ENCODE measurements around the gene RNF208. TPM values are rescaled to one million over a fixed set of nuclear protein-coding genes. Genes with fewer than 3 reads are reported as not detected.

The RNF208 gene
- total RNA-seq, 5 donors from 2014 or later (not counting 1 experiment from before 2014, with no cell fraction given), result 0.56 to 1.6 (median 1.5) TPM

DNA sequence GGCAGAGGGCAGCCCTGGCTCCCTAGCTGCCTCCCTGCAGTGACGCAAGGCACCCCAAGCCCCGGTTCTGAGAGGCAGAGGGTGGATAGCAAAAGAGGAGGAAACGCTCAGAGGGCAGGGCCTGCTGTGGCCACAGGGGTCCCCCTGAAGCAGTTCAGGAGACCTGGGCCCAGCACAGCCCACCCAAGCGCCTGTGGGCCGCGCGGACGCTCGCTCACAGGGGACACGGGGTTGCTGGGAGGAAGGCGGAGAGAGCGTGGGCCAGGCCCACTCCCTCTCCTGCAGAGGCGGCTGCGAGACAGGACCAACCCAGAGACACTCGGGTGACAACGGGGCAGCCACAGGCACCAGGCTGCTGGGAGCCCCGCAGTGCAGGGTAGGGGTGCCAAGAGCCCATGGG, 42.3 kb downstream of the RNF208 start:
- Mint-ChIP-seq H3K36me3 (peaks cover 15% of the 10 kb centered on the region), H3K27ac (no peak overlapping the region), H3K27me3 (no peaks in the 10 kb centered on the region), H3K9me3 (no peaks in the 10 kb centered on the region), H3K4me3 (no peak overlapping the region), H3K4me1 (peaks cover 4 to 6% (median 5%) of the 10 kb centered on the region in 3 donors)
- Histone ChIP-seq H3K36me3 (ENCODE audit: control insufficient read depth in 2 of 2, extremely low read depth in 1 of 2, insufficient read depth in 1 of 2, low read length in 1 of 2) (peaks cover 26 to 60% of the 10 kb centered on the region in 2 donors), H3K9me3 (no peaks in the 10 kb centered on the region), H3K27me3 (replicated peaks in 1 of 2; ENCODE audit: control insufficient read depth in 2 of 2, extremely low read depth in 1 of 2, insufficient read depth in 2 of 2, low read length in 1 of 2) (no peaks in the 10 kb centered on the region), H3K4me1 (ENCODE audit: control insufficient read depth in 1 of 2, extremely low read depth in 1 of 2, insufficient read depth in 2 of 2, low read length in 2 of 2) (peaks cover 0 to 9% of the 10 kb centered on the region in 2 experiments), H3K27ac (ENCODE audit: low read length) (no peak overlapping the region), H3K4me3 (ENCODE audit: control insufficient read depth in 1 of 2, extremely low read depth in 1 of 2, low read length in 1 of 2) (no peak overlapping the region)
- ChIA-PET POLR2A (no interaction called here), CTCF (interaction anchor here in 1 of 2 donors (0.5 kb wide), 1 partner anchor 85 kb away, joined by 3 read pairs; no protein-coding TSS in a partner anchor)
- 96% methylated on average over 15 of the region's 17 CpGs for WGBS (ENCODE audit: insufficient coverage)
- no peak for DNase-seq
- no peak for ATAC-seq (replicated peaks in 1 of 4)

DNA sequence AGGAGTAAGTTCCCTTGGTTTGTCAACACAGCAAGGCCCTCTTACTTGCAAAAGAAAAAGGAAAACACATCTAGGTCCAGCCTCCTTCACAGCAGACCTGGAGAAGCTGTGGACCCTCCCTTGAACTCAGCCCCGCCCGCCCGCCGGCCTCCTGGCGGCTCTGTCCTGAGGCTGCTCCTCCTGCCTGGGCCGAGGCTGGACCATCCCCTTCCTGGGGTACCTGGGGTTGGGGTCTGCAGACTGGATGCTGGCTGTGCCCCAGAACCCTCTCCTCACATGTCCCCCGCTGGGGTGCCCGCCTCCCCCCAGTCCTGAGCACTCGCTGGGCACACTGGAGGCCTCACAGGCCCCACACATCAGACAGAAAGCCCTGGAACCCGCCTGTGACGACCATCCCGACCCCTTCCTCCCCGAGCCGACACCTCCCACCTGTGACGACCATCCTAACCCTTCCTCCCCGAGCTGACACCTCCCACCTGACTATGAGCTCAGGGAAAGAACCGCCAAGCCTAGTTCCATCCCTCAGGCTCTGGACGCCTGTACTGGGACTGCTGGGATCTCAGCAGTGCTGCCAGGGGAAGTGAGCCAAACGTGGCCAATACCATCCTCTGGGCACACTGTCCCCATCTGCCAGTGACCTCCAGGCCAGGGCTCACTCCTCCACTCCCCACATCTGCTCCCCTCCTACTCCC, 43.0 kb downstream of the RNF208 start:
- H3K27me3 Mint-ChIP-seq, result no peaks in the 10 kb centered on the region
- H3K4me3 Mint-ChIP-seq, result no peak overlapping the region
- ChIA-PET CTCF (interaction anchor here in 1 of 2 donors (0.6 kb wide), 1 partner anchor 44 kb away, joined by 5 read pairs; no protein-coding TSS in a partner anchor), POLR2A (no interaction called here)
- Histone ChIP-seq H3K36me3 (ENCODE audit: control insufficient read depth in 2 of 2, extremely low read depth in 1 of 2, insufficient read depth in 1 of 2, low read length in 1 of 2) (peaks cover 26 to 54% of the 10 kb centered on the region in 2 donors), H3K4me3 (ENCODE audit: control insufficient read depth in 1 of 2, extremely low read depth in 1 of 2, low read length in 1 of 2) (no peak overlapping the region), H3K9me3 (no peaks in the 10 kb centered on the region), H3K4me1 (ENCODE audit: control insufficient read depth in 1 of 2, extremely low read depth in 1 of 2, insufficient read depth in 2 of 2, low read length in 2 of 2) (peaks cover 0 to 14% of the 10 kb centered on the region in 2 experiments), H3K27ac (ENCODE audit: low read length) (no peak overlapping the region), H3K27me3 (replicated peaks in 1 of 2; ENCODE audit: control insufficient read depth in 2 of 2, extremely low read depth in 1 of 2, insufficient read depth in 2 of 2, low read length in 1 of 2) (peaks cover 0 to 3% of the 10 kb centered on the region in 2 experiments)
- WGBS (ENCODE audit: insufficient coverage), result 94% methylated on average over 15 of the region's 19 CpGs
- ATAC-seq (replicated peaks in 1 of 4) (no peak), DNase-seq (no peak)
- peaks cover 13% of the 10 kb centered on the region for H3K36me3 Mint-ChIP-seq
- no peak overlapping the region for H3K27ac Mint-ChIP-seq
- peaks cover under 1 to 3% (median under 1%) of the 10 kb centered on the region in 3 donors for H3K4me1 Mint-ChIP-seq
- H3K9me3 Mint-ChIP-seq, result no peaks in the 10 kb centered on the region

DNA sequence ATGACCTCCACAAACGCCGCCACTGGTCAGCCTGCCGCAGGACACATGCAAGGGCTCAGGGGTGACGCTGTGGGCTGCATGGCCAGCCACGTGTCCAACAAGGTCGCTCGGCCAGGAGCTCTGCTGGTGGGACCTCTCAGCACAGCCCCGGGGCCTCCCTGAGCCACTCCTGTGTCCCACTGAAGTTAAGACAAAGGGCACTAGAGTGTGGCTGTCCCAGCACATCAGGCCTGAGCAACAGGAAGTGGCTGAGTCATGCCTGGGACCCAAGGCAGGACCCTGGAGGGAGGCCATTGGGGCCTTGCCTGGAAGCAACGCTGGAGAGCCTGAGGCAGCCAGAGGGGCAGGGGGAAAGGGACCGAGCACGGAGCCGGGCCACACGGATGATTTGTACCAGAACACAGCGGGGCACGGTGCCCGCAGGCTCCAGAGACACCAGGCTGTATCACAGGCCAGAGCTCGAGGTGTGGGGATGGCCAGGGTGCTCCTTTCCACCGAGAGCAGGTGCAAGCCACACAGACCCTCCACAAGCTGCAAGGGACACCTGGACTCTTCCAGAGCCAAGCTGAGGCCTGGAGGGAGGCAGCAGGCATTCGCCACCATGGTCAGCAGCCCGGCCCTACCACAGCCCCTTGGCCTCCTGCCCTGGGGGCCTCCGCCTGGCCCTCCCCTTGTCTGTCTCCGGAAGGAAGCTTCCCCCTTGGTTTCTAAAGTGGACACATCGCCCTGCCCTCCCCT, 43.7 kb downstream of the RNF208 start:
- H3K27me3 ChIP-seq (replicated peaks in 1 of 2; ENCODE audit: control insufficient read depth in 2 of 2, extremely low read depth in 1 of 2, insufficient read depth in 2 of 2, low read length in 1 of 2), result peaks cover 0 to 11% of the 10 kb centered on the region in 2 experiments
- H3K4me3 Mint-ChIP-seq, result no peak overlapping the region
- no peaks in the 10 kb centered on the region for H3K9me3 Mint-ChIP-seq
- H3K27ac Mint-ChIP-seq, result no peak overlapping the region
- ATAC-seq (replicated peaks in 1 of 4), result no peak
- ChIA-PET POLR2A (interaction anchor here in 1 of 2 donors (0.8 kb wide), 1 partner anchor 11 kb away, joined by 5 read pairs; no protein-coding TSS in a partner anchor), CTCF (interaction anchor here in 1 of 2 donors (0.6 kb wide), 1 partner anchor 45 kb away, joined by 5 read pairs; no protein-coding TSS in a partner anchor)
- 95% methylated on average over 21 of the region's 23 CpGs for WGBS (ENCODE audit: insufficient coverage)
- no peak overlapping the region for H3K4me3 ChIP-seq (ENCODE audit: control insufficient read depth in 1 of 2, extremely low read depth in 1 of 2, low read length in 1 of 2)
- H3K27ac ChIP-seq (ENCODE audit: low read length), result no peak overlapping the region
- DNase-seq, result no peak
- no peaks in the 10 kb centered on the region for H3K4me1 Mint-ChIP-seq
- H3K36me3 Mint-ChIP-seq, result peaks cover 7% of the 10 kb centered on the region
- H3K36me3 ChIP-seq (ENCODE audit: control insufficient read depth in 2 of 2, extremely low read depth in 1 of 2, insufficient read depth in 1 of 2, low read length in 1 of 2), result peaks cover 24 to 48% of the 10 kb centered on the region in 2 donors
- H3K4me1 ChIP-seq (ENCODE audit: control insufficient read depth in 1 of 2, extremely low read depth in 1 of 2, insufficient read depth in 2 of 2, low read length in 2 of 2), result peaks cover 0 to 18% of the 10 kb centered on the region in 2 experiments
- H3K9me3 ChIP-seq, result no peaks in the 10 kb centered on the region
- no peaks in the 10 kb centered on the region for H3K27me3 Mint-ChIP-seq

DNA sequence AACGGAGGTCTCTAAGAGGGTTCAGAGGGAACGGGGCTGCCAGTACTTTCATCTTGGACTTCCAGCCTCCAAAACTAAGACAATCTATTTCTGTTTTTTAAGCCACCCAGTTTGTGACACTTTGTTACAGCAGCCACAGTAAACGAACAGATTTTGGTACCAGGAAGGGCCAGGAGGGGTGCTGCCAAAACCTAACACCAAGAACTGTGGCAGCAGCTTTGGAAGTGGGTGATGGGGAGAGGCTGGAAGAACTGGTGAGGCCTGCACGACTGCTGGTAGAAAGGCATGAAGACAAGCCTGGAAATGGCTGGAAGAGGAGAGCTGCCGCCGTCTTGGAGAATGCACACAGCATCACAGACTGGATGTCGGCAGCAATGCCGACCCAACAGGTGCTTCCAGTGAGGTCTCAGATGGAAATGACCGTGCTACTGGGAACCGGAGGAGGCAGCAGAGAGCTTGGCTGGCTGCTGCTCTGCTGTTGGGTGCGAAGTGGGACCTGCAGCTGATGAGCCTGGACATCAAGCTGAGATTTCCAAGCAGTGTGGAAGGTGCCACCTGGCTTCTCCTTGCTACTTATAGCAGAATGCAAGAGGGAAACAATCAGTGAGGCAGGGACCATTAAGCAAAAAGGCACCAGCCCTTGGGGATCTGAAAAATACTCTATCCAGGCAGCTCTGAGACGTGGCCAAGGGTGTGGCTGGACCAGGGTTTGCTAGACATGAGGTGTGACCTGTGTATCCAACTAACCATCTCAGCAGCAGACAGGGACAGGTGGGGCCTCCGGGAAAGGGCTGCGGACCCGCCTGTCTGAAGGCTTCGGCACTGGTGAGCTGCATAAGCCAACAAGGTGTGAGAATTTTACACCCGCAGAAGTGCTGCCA, 45.5 kb downstream of the RNF208 start:
- Mint-ChIP-seq H3K4me1 (peaks cover 0 to 2% (median 0%) of the 10 kb centered on the region in 3 donors), H3K4me3 (no peak overlapping the region), H3K36me3 (peaks cover under 1% of the 10 kb centered on the region), H3K27ac (no peak overlapping the region), H3K27me3 (peaks cover 0 to 2% of the 10 kb centered on the region in 2 donors), H3K9me3 (no peaks in the 10 kb centered on the region)
- peak; percentile 34 to 54 (median 48) for ATAC-seq (replicated peaks in 1 of 4)
- H3K4me1 ChIP-seq (ENCODE audit: control insufficient read depth in 1 of 2, extremely low read depth in 1 of 2, insufficient read depth in 2 of 2, low read length in 2 of 2), result peaks cover 0 to 18% of the 10 kb centered on the region in 2 experiments
- CTCF ChIA-PET, result no interaction called here
- no peaks in the 10 kb centered on the region for H3K9me3 ChIP-seq
- H3K27me3 ChIP-seq (replicated peaks in 1 of 2; ENCODE audit: control insufficient read depth in 2 of 2, extremely low read depth in 1 of 2, insufficient read depth in 2 of 2, low read length in 1 of 2), result peaks cover 0 to 29% of the 10 kb centered on the region in 2 experiments
- peak in 7 of 35 experiments; percentile 8 to 51 (median 19) for DNase-seq
- POLR2A ChIA-PET, result interaction anchor here in 1 of 2 donors (0.5 kb wide), 1 partner anchor 57 kb away, joined by 3 read pairs; no protein-coding TSS in a partner anchor
- no peak overlapping the region for H3K27ac ChIP-seq (ENCODE audit: low read length)
- WGBS (ENCODE audit: insufficient coverage), result 70% methylated on average over 13 of the region's 17 CpGs
- no peak overlapping the region for H3K4me3 ChIP-seq (ENCODE audit: control insufficient read depth in 1 of 2, extremely low read depth in 1 of 2, low read length in 1 of 2)
- H3K36me3 ChIP-seq (ENCODE audit: control insufficient read depth in 2 of 2, extremely low read depth in 1 of 2, insufficient read depth in 1 of 2, low read length in 1 of 2), result peaks cover 21 to 34% of the 10 kb centered on the region in 2 donors

DNA sequence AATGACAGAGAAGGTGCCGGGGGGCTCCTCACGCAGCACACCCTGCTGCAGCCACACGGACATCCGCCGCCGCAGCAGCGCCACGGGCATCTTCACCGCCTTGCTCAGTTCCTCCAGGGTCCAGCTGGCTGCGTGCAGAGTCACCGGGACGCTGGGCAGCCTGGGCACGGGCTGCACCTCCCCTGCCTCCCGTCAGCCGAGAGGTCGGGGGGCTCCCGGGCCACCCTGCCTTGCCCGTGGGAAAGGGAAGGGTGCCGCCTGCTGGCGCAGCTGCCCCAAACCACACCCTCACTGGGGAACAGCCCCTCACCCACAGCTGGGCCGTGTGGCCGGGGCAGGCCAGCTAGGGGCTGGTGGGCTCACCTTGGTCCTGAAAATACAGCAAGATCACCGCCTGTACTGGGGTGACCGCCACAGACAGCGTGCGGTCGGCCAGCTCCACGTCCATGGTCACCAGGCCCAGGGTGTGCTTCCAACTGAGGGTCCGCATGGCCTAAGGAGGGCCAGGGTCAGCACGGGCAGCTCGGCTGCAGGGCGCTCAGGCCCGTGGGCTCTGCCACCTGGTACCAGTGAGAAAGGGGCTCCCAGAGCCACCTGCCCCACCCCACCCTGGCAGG, 46.6 kb downstream of the RNF208 start:
- no peak for DNase-seq
- peaks cover 16 to 23% of the 10 kb centered on the region in 2 donors for H3K36me3 ChIP-seq (ENCODE audit: control insufficient read depth in 2 of 2, extremely low read depth in 1 of 2, insufficient read depth in 1 of 2, low read length in 1 of 2)
- Mint-ChIP-seq H3K4me1 (peaks cover 0 to 2% (median 0%) of the 10 kb centered on the region in 3 donors), H3K9me3 (no peaks in the 10 kb centered on the region), H3K36me3 (no peaks in the 10 kb centered on the region), H3K27me3 (peaks cover 1 to 8% of the 10 kb centered on the region in 2 donors), H3K4me3 (peak overlapping the region in 1 of 3 donors; percentile 40), H3K27ac (no peak overlapping the region)
- H3K4me1 ChIP-seq (ENCODE audit: control insufficient read depth in 1 of 2, extremely low read depth in 1 of 2, insufficient read depth in 2 of 2, low read length in 2 of 2), result peaks cover 0 to 18% of the 10 kb centered on the region in 2 experiments
- H3K4me3 ChIP-seq (ENCODE audit: control insufficient read depth in 1 of 2, extremely low read depth in 1 of 2, low read length in 1 of 2), result no peak overlapping the region
- peak in 2 of 4 experiments; percentile 18 to 24 for ATAC-seq (replicated peaks in 1 of 4)
- ChIA-PET CTCF (no interaction called here), POLR2A (interaction anchor here in 1 of 2 donors (0.5 kb wide), 1 partner anchor 56 kb away, joined by 3 read pairs; no protein-coding TSS in a partner anchor)
- WGBS (ENCODE audit: insufficient coverage), result 59% methylated on average over 21 of the region's 33 CpGs
- peaks cover 0 to 40% of the 10 kb centered on the region in 2 experiments for H3K27me3 ChIP-seq (replicated peaks in 1 of 2; ENCODE audit: control insufficient read depth in 2 of 2, extremely low read depth in 1 of 2, insufficient read depth in 2 of 2, low read length in 1 of 2)
- H3K9me3 ChIP-seq, result no peaks in the 10 kb centered on the region
- no peak overlapping the region for H3K27ac ChIP-seq (ENCODE audit: low read length)
